GM18951 (cell line): ENCODE measurements around the gene MRPS31.
"Not testable (repeated sequence)": the region's sequence is repeated elsewhere in the genome, so short reads cannot be mapped to it uniquely, and the experiment has no call there.

ENCODE experiments used
- POLR2A ChIP-seq: IDR thresholded peaks from 4 replicates; pipeline ENCODE4 v1.6.1; 2011; ENCODE audit warnings: mild to moderate bottlenecking; ENCODE audit not compliant: insufficient read length, insufficient read depth; ENCODE audit errors: extremely low read depth
- in situ Hi-C: fragments of 300-500 bp; cut with MboI; formaldehyde crosslinking; loops from one replicate; pipeline ENCODE4 v1.12.0; 2022; ENCODE audit warnings: low sequenced_read_pairs, mixed read lengths, inconsistent platforms; ENCODE audit not compliant: unreplicated experiment

The MRPS31 gene

GRCh38 chr13:40764587-40765403 is 6.2 kb downstream of the MRPS31 start:
- in situ Hi-C loops = no loop called here
- no peak for TF ChIP-seq POLR2A

GRCh38 chr13:40762849-40763248 is 8.1 kb downstream of the MRPS31 start:
- no peak for TF ChIP-seq POLR2A

GRCh38 chr13:40758811-40759210 is 12.2 kb downstream of the MRPS31 start:
- no peak for TF ChIP-seq POLR2A
- in situ Hi-C loops = no loop called here

More at GRCh38 chr13:40762849-40763248, 8.1 kb downstream of the MRPS31 start:
- in situ Hi-C loops = no loop called here

- in situ Hi-C loops = no loop called here
These were observed 14.9 kb downstream of the MRPS31 start for GRCh38 chr13:40756042-40756441.

GRCh38 chr13:40755082-40755700 is 15.8 kb downstream of the MRPS31 start:
- peak; percentile 21 for TF ChIP-seq POLR2A
- in situ Hi-C loops = no loop called here

More at GRCh38 chr13:40756042-40756441, 14.9 kb downstream of the MRPS31 start:
- TF ChIP-seq POLR2A = no peak

- no peak for TF ChIP-seq POLR2A
- in situ Hi-C loops = loop anchor here (25.0 kb wide), 1 partner anchor 1712 kb away; the partner anchor contains the start of genes NHLRC3 and PROSER1
These were observed 21.7 kb downstream of the MRPS31 start for GRCh38 chr13:40749327-40749726.

GRCh38 chr13:40735232-40735548 is 35.8 kb downstream of the MRPS31 start:
- in situ Hi-C loops = loop anchor here (25.0 kb wide), 1 partner anchor 1698 kb away; the partner anchor contains the start of genes NHLRC3 and PROSER1

GRCh38 chr13:40734536-40735231 is 36.3 kb downstream of the MRPS31 start:
- in situ Hi-C loops = loop anchor here (25.0 kb wide), 1 partner anchor 1697 kb away; the partner anchor contains the start of genes NHLRC3 and PROSER1

- TF ChIP-seq POLR2A = no peak
- in situ Hi-C loops = loop anchor here (25.0 kb wide), 1 partner anchor 1695 kb away; the partner anchor contains the start of genes NHLRC3 and PROSER1
These were observed 38.3 kb downstream of the MRPS31 start for GRCh38 chr13:40732658-40733057.

GRCh38 chr13:40728595-40728994 is 42.4 kb downstream of the MRPS31 start:
- in situ Hi-C loops = loop anchor here (25.0 kb wide), 1 partner anchor 1691 kb away; the partner anchor contains the start of genes NHLRC3 and PROSER1
- TF ChIP-seq POLR2A = no peak

GRCh38 chr13:40714433-40714832 is 56.6 kb downstream of the MRPS31 start:
- in situ Hi-C loops = not testable (repeated sequence)

- TF ChIP-seq POLR2A = no peak
- in situ Hi-C loops = no loop called here
These were observed 64.6 kb downstream of the MRPS31 start for GRCh38 chr13:40706439-40706838.

- in situ Hi-C loops = loop anchor here (25.0 kb wide), 2 partner anchors 760 to 1010 kb away; no protein-coding TSS in a partner anchor
- TF ChIP-seq POLR2A = no peak
These were observed 73.3 kb downstream of the MRPS31 start for GRCh38 chr13:40697711-40698110.

- TF ChIP-seq POLR2A = no peak
- in situ Hi-C loops = loop anchor here (25.0 kb wide), 2 partner anchors 757 to 1007 kb away; no protein-coding TSS in a partner anchor
These were observed 76.6 kb downstream of the MRPS31 start for GRCh38 chr13:40694426-40694825.
